Activated CD4-positive, alpha-beta memory T cell treated with anti-CD3 and anti-CD28 coated beads for 36 hours (primary cell): Measurements from ENCODE around the gene PZP. TPM values are rescaled to one million over a fixed set of nuclear protein-coding genes. Genes with fewer than 3 reads are reported as not detected.
"Not testable (repeated sequence)": the region's sequence is repeated elsewhere in the genome, so short reads cannot be mapped to it uniquely, and the experiment has no call there.

Source experiments
- CTCF ChIA-PET: fragments of 350-600 bp; sonication (Branson Sonifier 250); formaldehyde crosslinking; loops from one replicate; lab custom pipeline; 2021; ENCODE audit warnings: antibody characterized with exemption, inconsistent platforms; lab: Charles Lee
- POLR2A ChIA-PET: fragments of 350-600 bp; sonication (Branson Sonifier 250); formaldehyde crosslinking; loops from one replicate; lab custom pipeline; 2021; ENCODE audit warnings: antibody characterized with exemption; lab: Charles Lee
- DNase-seq: peaks from one replicate; pipeline ENCODE4 v3.0.0-alpha.2; 2020
- H3K27ac Mint-ChIP-seq: one replicate; pipeline ENCODE4 v1.8.0; 2021; ENCODE audit warnings: mixed read lengths
- H3K27me3 Mint-ChIP-seq: one replicate; pipeline ENCODE4 v1.8.0; 2021; ENCODE audit warnings: mixed read lengths
- H3K36me3 Mint-ChIP-seq: one replicate; pipeline ENCODE4 v1.8.0; 2021; ENCODE audit warnings: mixed read lengths
- H3K4me1 Mint-ChIP-seq: one replicate; pipeline ENCODE4 v1.8.0; 2021; ENCODE audit warnings: low read depth, mixed read lengths
- H3K4me3 Mint-ChIP-seq: one replicate; pipeline ENCODE4 v1.8.0; 2021; ENCODE audit warnings: mild to moderate bottlenecking, mixed read lengths
- H3K9me3 Mint-ChIP-seq: one replicate; pipeline ENCODE4 v1.8.0; 2021; ENCODE audit warnings: mixed read lengths
- intact Hi-C: fragments of 100-400 bp; cut with micrococcal nuclease; formaldehyde crosslinking; loops from one replicate; pipeline ENCODE4 v1.15.1; 2023
- total RNA-seq, 2 experiments: library from RNA; stranded (reverse); gene quantifications; one replicate each; pipeline ENCODE4 v1.2.3, GENCODE V29; 2021

The PZP gene
- total RNA-seq, 2 experiments from 2014 or later = not detected

- intact Hi-C loops = no loop called here
- H3K9me3 Mint-ChIP-seq = peaks cover 21% of the 10 kb centered on the region
- ChIA-PET POLR2A (no interaction called here), CTCF (no interaction called here)
- no peaks in the 10 kb centered on the region for H3K27me3 Mint-ChIP-seq
- peaks cover 15% of the 10 kb centered on the region for H3K36me3 Mint-ChIP-seq
- no peak for DNase-seq
- no peak overlapping the region for H3K27ac Mint-ChIP-seq
- no peak overlapping the region for H3K4me3 Mint-ChIP-seq
- no peaks in the 10 kb centered on the region for H3K4me1 Mint-ChIP-seq
Observed at GRCh38 chr12:9179781-9180180, 28.4 kb downstream of the PZP start.

- H3K4me3 Mint-ChIP-seq = no peak overlapping the region
- H3K9me3 Mint-ChIP-seq = peaks cover 18% of the 10 kb centered on the region
- no peak for DNase-seq
- no peaks in the 10 kb centered on the region for H3K27me3 Mint-ChIP-seq
- peaks cover 5% of the 10 kb centered on the region for H3K36me3 Mint-ChIP-seq
- intact Hi-C loops = no loop called here
- CTCF ChIA-PET = no interaction called here
- POLR2A ChIA-PET = no interaction called here
- H3K4me1 Mint-ChIP-seq = no peaks in the 10 kb centered on the region
- H3K27ac Mint-ChIP-seq = no peak overlapping the region
Observed at GRCh38 chr12:9169979-9170634, 38.1 kb downstream of the PZP start.

GRCh38 chr12:9167345-9167744 lies 40.9 kb downstream of the PZP start:
- H3K27me3 Mint-ChIP-seq, CTCF ChIA-PET, H3K9me3 Mint-ChIP-seq, intact Hi-C loops, DNase-seq, H3K4me1 Mint-ChIP-seq, H3K4me3 Mint-ChIP-seq, H3K27ac Mint-ChIP-seq, H3K36me3 Mint-ChIP-seq, POLR2A ChIA-PET: not testable (repeated sequence)

GRCh38 chr12:9163392-9163791 lies 44.8 kb downstream of the PZP start:
- H3K4me3 Mint-ChIP-seq = no peak overlapping the region
- H3K4me1 Mint-ChIP-seq = no peaks in the 10 kb centered on the region
- H3K9me3 Mint-ChIP-seq = no peaks in the 10 kb centered on the region
- intact Hi-C loops = no loop called here
- no peak for DNase-seq
- H3K36me3 Mint-ChIP-seq = peaks cover 5% of the 10 kb centered on the region
- no peak overlapping the region for H3K27ac Mint-ChIP-seq
- ChIA-PET POLR2A (interaction anchor here (0.6 kb wide), 1 partner anchor 66 kb away, joined by 3 read pairs; no protein-coding TSS in a partner anchor), CTCF (interaction anchor here (0.5 kb wide), 1 partner anchor 1085 kb away, joined by 3 read pairs; no protein-coding TSS in a partner anchor)
- no peaks in the 10 kb centered on the region for H3K27me3 Mint-ChIP-seq

GRCh38 chr12:9156119-9156518 lies 52.1 kb downstream of the PZP start:
- DNase-seq = no peak
- no peaks in the 10 kb centered on the region for H3K9me3 Mint-ChIP-seq
- no peaks in the 10 kb centered on the region for H3K27me3 Mint-ChIP-seq
- CTCF ChIA-PET = no interaction called here
- H3K27ac Mint-ChIP-seq = no peak overlapping the region
- H3K4me3 Mint-ChIP-seq = no peak overlapping the region
- H3K36me3 Mint-ChIP-seq = peaks cover 8% of the 10 kb centered on the region
- intact Hi-C loops = no loop called here
- no peaks in the 10 kb centered on the region for H3K4me1 Mint-ChIP-seq
- POLR2A ChIA-PET = no interaction called here

GRCh38 chr12:9149372-9149771 lies 58.8 kb downstream of the PZP start:
- ChIA-PET POLR2A (no interaction called here), CTCF (no interaction called here)
- peaks cover 19% of the 10 kb centered on the region for H3K9me3 Mint-ChIP-seq
- peaks cover 17% of the 10 kb centered on the region for H3K4me1 Mint-ChIP-seq
- no peak overlapping the region for H3K27ac Mint-ChIP-seq
- H3K27me3 Mint-ChIP-seq = no peaks in the 10 kb centered on the region
- peaks cover 17% of the 10 kb centered on the region for H3K36me3 Mint-ChIP-seq
- intact Hi-C loops = loop anchor here (5.0 kb wide), 1 partner anchor 98 kb away; no protein-coding TSS in a partner anchor
- H3K4me3 Mint-ChIP-seq = no peak overlapping the region
- no peak for DNase-seq

GRCh38 chr12:9148926-9149325 lies 59.3 kb downstream of the PZP start:
- peaks cover 24% of the 10 kb centered on the region for H3K9me3 Mint-ChIP-seq
- ChIA-PET CTCF (no interaction called here), POLR2A (no interaction called here)
- H3K4me1 Mint-ChIP-seq = peaks cover 17% of the 10 kb centered on the region
- intact Hi-C loops = loop anchor here (5.0 kb wide), 1 partner anchor 98 kb away; no protein-coding TSS in a partner anchor
- H3K27ac Mint-ChIP-seq = no peak overlapping the region
- no peak overlapping the region for H3K4me3 Mint-ChIP-seq
- H3K36me3 Mint-ChIP-seq = peaks cover 22% of the 10 kb centered on the region
- no peak for DNase-seq
- H3K27me3 Mint-ChIP-seq = no peaks in the 10 kb centered on the region

GRCh38 chr12:9147461-9147860 lies 60.7 kb downstream of the PZP start:
- intact Hi-C loops = loop anchor here (5.0 kb wide), 1 partner anchor 100 kb away; no protein-coding TSS in a partner anchor
- peaks cover 27% of the 10 kb centered on the region for H3K36me3 Mint-ChIP-seq

GRCh38 chr12:9144730-9145106 lies 63.5 kb downstream of the PZP start:
- H3K4me3 Mint-ChIP-seq = no peak overlapping the region
- H3K27me3 Mint-ChIP-seq = no peaks in the 10 kb centered on the region
- H3K4me1 Mint-ChIP-seq = peaks cover 17% of the 10 kb centered on the region
- ChIA-PET CTCF (no interaction called here), POLR2A (no interaction called here)
- H3K36me3 Mint-ChIP-seq = peaks cover 27% of the 10 kb centered on the region
- no peak overlapping the region for H3K27ac Mint-ChIP-seq
- H3K9me3 Mint-ChIP-seq = peaks cover 29% of the 10 kb centered on the region
- no peak for DNase-seq
- intact Hi-C loops = loop anchor here (5.0 kb wide), 1 partner anchor 103 kb away; no protein-coding TSS in a partner anchor

More at GRCh38 chr12:9147461-9147860, 60.7 kb downstream of the PZP start:
- peaks cover 29% of the 10 kb centered on the region for H3K9me3 Mint-ChIP-seq
- peaks cover 17% of the 10 kb centered on the region for H3K4me1 Mint-ChIP-seq
- H3K27ac Mint-ChIP-seq = no peak overlapping the region
- H3K27me3 Mint-ChIP-seq = no peaks in the 10 kb centered on the region
- ChIA-PET POLR2A (no interaction called here), CTCF (no interaction called here)
- no peak for DNase-seq
- H3K4me3 Mint-ChIP-seq = no peak overlapping the region

- Mint-ChIP-seq H3K4me3 (no peak overlapping the region), H3K9me3 (peaks cover 29% of the 10 kb centered on the region), H3K36me3 (peaks cover 27% of the 10 kb centered on the region), H3K27me3 (no peaks in the 10 kb centered on the region), H3K27ac (no peak overlapping the region), H3K4me1 (peaks cover 17% of the 10 kb centered on the region)
- intact Hi-C loops = no loop called here
- CTCF ChIA-PET = no interaction called here
- POLR2A ChIA-PET = no interaction called here
- DNase-seq = no peak
Observed at GRCh38 chr12:9143929-9144729, 64.1 kb downstream of the PZP start.

GRCh38 chr12:9143137-9143536 lies 65.1 kb downstream of the PZP start:
- Mint-ChIP-seq H3K9me3 (peaks cover 29% of the 10 kb centered on the region), H3K4me1 (peaks cover 19% of the 10 kb centered on the region), H3K27ac (no peak overlapping the region), H3K4me3 (no peak overlapping the region), H3K36me3 (peaks cover 27% of the 10 kb centered on the region), H3K27me3 (no peaks in the 10 kb centered on the region)
- no peak for DNase-seq
- POLR2A ChIA-PET = no interaction called here
- intact Hi-C loops = no loop called here
- CTCF ChIA-PET = no interaction called here

GRCh38 chr12:9139588-9140290 lies 68.5 kb downstream of the PZP start:
- H3K27me3 Mint-ChIP-seq, H3K4me3 Mint-ChIP-seq, intact Hi-C loops, H3K27ac Mint-ChIP-seq, CTCF ChIA-PET, DNase-seq, POLR2A ChIA-PET, H3K4me1 Mint-ChIP-seq: not testable (repeated sequence)
- H3K9me3 Mint-ChIP-seq = peaks cover 13% of the 10 kb centered on the region
- peaks cover 13% of the 10 kb centered on the region for H3K36me3 Mint-ChIP-seq
